Glomerular endothelial cell (primary cell): ENCODE data around the gene MAS1L. TPM values are rescaled to one million over a fixed set of nuclear protein-coding genes. Genes with fewer than 3 reads are reported as not detected.

Experiments
- total RNA-seq: library from RNA; depleted of rRNA; stranded (reverse); fragments of >200 nt; gene quantifications from 2 replicates; pipeline ENCODE4 v1.2.3, GENCODE V29; 2015

Gene MAS1L
- total RNA-seq, 1 donor from 2014 or later, result not detected

Other genes with a start within 250 kb of the MAS1L start
- not detected in 2 replicates for gene OR14J1, start 186.3 kb downstream of the MAS1L start, total RNA-seq
- not detected in 2 replicates for gene OR5V1, start 119.1 kb downstream of the MAS1L start, total RNA-seq
- not detected in 2 replicates for gene OR12D3, start 112.7 kb downstream of the MAS1L start, total RNA-seq
- not detected in 2 replicates for gene OR12D2, start 92.3 kb downstream of the MAS1L start, total RNA-seq
- gene OR12D1, start 73.0 kb downstream of the MAS1L start, total RNA-seq, result not detected in 2 replicates
- not detected in 2 replicates for gene OR10C1, start 48.6 kb downstream of the MAS1L start, total RNA-seq
- not detected in 2 replicates for gene OR11A1, start 30.9 kb downstream of the MAS1L start, total RNA-seq
- not detected in 2 replicates for gene OR2H1, start 30.8 kb downstream of the MAS1L start, total RNA-seq
- 9.2 and 52.4 TPM in 2 replicates for gene UBD, start 71.8 kb upstream of the MAS1L start, total RNA-seq
- not detected in 2 replicates for gene OR2H2, start 97.2 kb upstream of the MAS1L start, total RNA-seq
- 9.4 and 12.0 TPM in 2 replicates for gene GABBR1, start 145.2 kb upstream of the MAS1L start, total RNA-seq
- not detected in 2 replicates for gene MOG, start 169.1 kb upstream of the MAS1L start, total RNA-seq
- gene ZFP57, start 193.2 kb upstream of the MAS1L start, total RNA-seq, result not detected in 2 replicates
- gene HLA-F, start 235.5 kb upstream of the MAS1L start, total RNA-seq, result 11.2 and 33.7 TPM in 2 replicates